ENCODE results near the gene PMM2. TPM values are rescaled to one million over a fixed set of nuclear protein-coding genes. Genes with fewer than 3 reads are reported as not detected.

PMM2 gene
- total RNA-seq, 1 experiment from 2014 or later: 35.2 TPM

DNA sequence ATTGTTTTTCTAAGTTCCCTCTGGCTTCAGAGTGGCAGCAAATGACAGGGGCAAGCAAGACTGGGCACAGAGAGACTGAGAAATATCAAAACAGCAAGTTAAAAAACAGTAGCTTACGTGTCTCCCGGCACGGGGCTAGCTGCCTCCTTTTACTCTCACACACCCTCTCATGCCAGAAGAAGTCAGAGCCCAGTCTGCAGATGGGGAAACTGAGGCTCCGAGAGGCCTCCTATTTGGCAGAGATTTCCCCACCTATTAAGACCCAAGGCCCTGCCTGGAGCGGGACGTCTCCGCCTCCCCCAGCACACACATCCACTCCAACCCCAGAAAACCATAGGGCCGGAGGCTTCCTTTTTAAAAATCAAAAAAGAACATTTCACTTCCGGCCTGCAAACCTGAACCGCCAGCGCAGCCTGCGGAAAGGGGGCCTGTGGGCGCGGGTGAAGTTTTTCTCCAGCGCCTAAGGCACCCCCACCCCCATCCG lies 70.3 kb downstream of the PMM2 start:
- Histone ChIP-seq H3K4me1 (ENCODE audit: insufficient read depth, low read length) (peaks cover 23% of the 10 kb centered on the region), H3K4me3 (ENCODE audit: low read length) (peak overlapping the region; percentile 92), H3K9ac (ENCODE audit: low read length) (peak overlapping the region; percentile 79), H3K9me3 (ENCODE audit: low read length) (no peaks in the 10 kb centered on the region), H3K9me2 (replicated peaks; ENCODE audit: low read length) (no peaks in the 10 kb centered on the region), H4K20me1 (ENCODE audit: low read length) (peaks cover 28% of the 10 kb centered on the region), H3K36me3 (ENCODE audit: low read depth, low read length) (no peaks in the 10 kb centered on the region), H2AFZ (ENCODE audit: low read length) (peak overlapping the region; percentile 75; the same call in 1 of the 2 replicates), H3K27ac (ENCODE audit: low read length) (peak overlapping the region; percentile 59; the same call in 1 of the 2 replicates), H3F3A (ENCODE audit: low read length, unreplicated experiment) (peaks cover 5% of the 10 kb centered on the region), H3K4me2 (ENCODE audit: low read length) (peak overlapping the region; percentile 100), H3K79me2 (ENCODE audit: low read length) (peaks cover 53% of the 10 kb centered on the region), H3K27me3 (ENCODE audit: low read length) (no peaks in the 10 kb centered on the region)
- intact Hi-C loops (cut with micrococcal nuclease): loop anchor here (5.0 kb wide), 1 partner anchor 71 kb away; the partner anchor contains the start of genes PMM2 and TMEM186
- ChIA-PET CTCF (no interaction called here), POLR2A (ENCODE audit: unreplicated experiment) (no interaction called here)
- BruUV-seq (replicated peaks): TSS peak; percentile 65
- ATAC-seq: no peak
- TF ChIP-seq, protein P1, sequence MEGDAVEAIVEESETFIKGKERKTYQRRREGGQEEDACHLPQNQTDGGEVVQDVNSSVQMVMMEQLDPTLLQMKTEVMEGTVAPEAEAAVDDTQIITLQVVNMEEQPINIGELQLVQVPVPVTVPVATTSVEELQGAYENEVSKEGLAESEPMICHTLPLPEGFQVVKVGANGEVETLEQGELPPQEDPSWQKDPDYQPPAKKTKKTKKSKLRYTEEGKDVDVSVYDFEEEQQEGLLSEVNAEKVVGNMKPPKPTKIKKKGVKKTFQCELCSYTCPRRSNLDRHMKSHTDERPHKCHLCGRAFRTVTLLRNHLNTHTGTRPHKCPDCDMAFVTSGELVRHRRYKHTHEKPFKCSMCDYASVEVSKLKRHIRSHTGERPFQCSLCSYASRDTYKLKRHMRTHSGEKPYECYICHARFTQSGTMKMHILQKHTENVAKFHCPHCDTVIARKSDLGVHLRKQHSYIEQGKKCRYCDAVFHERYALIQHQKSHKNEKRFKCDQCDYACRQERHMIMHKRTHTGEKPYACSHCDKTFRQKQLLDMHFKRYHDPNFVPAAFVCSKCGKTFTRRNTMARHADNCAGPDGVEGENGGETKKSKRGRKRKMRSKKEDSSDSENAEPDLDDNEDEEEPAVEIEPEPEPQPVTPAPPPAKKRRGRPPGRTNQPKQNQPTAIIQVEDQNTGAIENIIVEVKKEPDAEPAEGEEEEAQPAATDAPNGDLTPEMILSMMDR (conservative IDR thresholded peaks at IDR 0.05; ENCODE audit: low read depth, low read length): no peak
- TF ChIP-seq EZH2phosphoT487 (IDR thresholded peaks at IDR 0.05; ENCODE audit: borderline replicate concordance, low read length): no peak
- no peak for TF ChIP-seq EZH2 (IDR thresholded peaks at IDR 0.05; ENCODE audit: low read length, unreplicated experiment)
- DNase-seq: no peak

- peak within 1 kb of the TSS; percentile 100 for H3K4me2 ChIP-seq (ENCODE audit: low read length)
- H3K9ac ChIP-seq (ENCODE audit: low read length): peak within 1 kb of the TSS; percentile 79
- no peaks in the 10 kb centered on the region for H3K36me3 ChIP-seq (ENCODE audit: low read depth, low read length)
- no peaks in the 10 kb centered on the region for H3K9me2 ChIP-seq (replicated peaks; ENCODE audit: low read length)
- H3K79me2 ChIP-seq (ENCODE audit: low read length): peaks cover 46% of the 10 kb centered on the region
- intact Hi-C loops (cut with micrococcal nuclease): loop anchor here (5.0 kb wide), 1 partner anchor 71 kb away; the partner anchor contains the start of genes PMM2 and TMEM186
- H3K9me3 ChIP-seq (ENCODE audit: low read length): no peaks in the 10 kb centered on the region
- DNase-seq: peak; percentile 84
- ChIA-PET POLR2A (ENCODE audit: unreplicated experiment) (interaction anchor here (0.7 kb wide), 1 partner anchor 213 kb away, joined by 3 read pairs; no protein-coding TSS in a partner anchor), CTCF (interaction anchor here (0.6 to 0.7 kb wide), 2 partner anchors 16 to 20 kb away, joined by 3 to 5 read pairs; no protein-coding TSS in a partner anchor)
- peak within 1 kb of the TSS; percentile 92 for H3K4me3 ChIP-seq (ENCODE audit: low read length)
- ATAC-seq: peak; percentile 69
- no peaks in the 10 kb centered on the region for H3K27me3 ChIP-seq (ENCODE audit: low read length)
- peaks cover 5% of the 10 kb centered on the region for H3F3A ChIP-seq (ENCODE audit: low read length, unreplicated experiment)
- H3K27ac ChIP-seq (ENCODE audit: low read length): peak within 1 kb of the TSS; percentile 59
- H2AFZ ChIP-seq (ENCODE audit: low read length): peak within 1 kb of the TSS; percentile 75
- H4K20me1 ChIP-seq (ENCODE audit: low read length): peaks cover 24% of the 10 kb centered on the region; the same call in 1 of the 2 replicates
- TF ChIP-seq EZH2 (IDR thresholded peaks at IDR 0.05; ENCODE audit: low read length, unreplicated experiment): no peak
- TF ChIP-seq, protein P1 (conservative IDR thresholded peaks at IDR 0.05; ENCODE audit: low read depth, low read length): no peak
- TF ChIP-seq EZH2phosphoT487 (IDR thresholded peaks at IDR 0.05; ENCODE audit: borderline replicate concordance, low read length): no peak
- no TSS peak for BruUV-seq (replicated peaks)
- H3K4me1 ChIP-seq (ENCODE audit: insufficient read depth, low read length): peaks cover 23% of the 10 kb centered on the region
These were observed 71.0 kb downstream of the PMM2 start, which contains the start of gene CARHSP1 for GRCh38 chr16:8868416-8869211. Gene CARHSP1 (minus strand): TSS chr16:8869006. CDS start chr16:8859328, 9,678 bp downstream.
